Stimulated activated effector memory CD8-positive, alpha-beta T cell treated with anti-CD3 and anti-CD28 coated beads, Interleukin-12 subunit alpha, Interleukin-12 subunit beta, amount 100 ng/mL, for 72 hours (primary cell): ENCODE measurements around the gene CLP1.

ENCODE experiments used
- ATAC-seq: fragments of 150-1000 bp; cut with Tn5 transposase; 2 replicates; pipeline ENCODE4 v1.10.0; 2021
- DNase-seq, 2 donors: peaks; one replicate each; pipeline ENCODE4 v3.0.0; 2021 to 2022; ENCODE audit warnings: low spot score in 2 of 2
- H3K27ac Mint-ChIP-seq: one replicate; pipeline ENCODE4 v1.8.0; 2022; ENCODE audit warnings: mild to moderate bottlenecking, mixed read lengths
- H3K36me3 Mint-ChIP-seq: one replicate; pipeline ENCODE4 v1.8.0; 2022; ENCODE audit warnings: mild to moderate bottlenecking, mixed read lengths
- H3K4me1 Mint-ChIP-seq: one replicate; pipeline ENCODE4 v1.8.0; 2022; ENCODE audit warnings: mixed read lengths
- H3K4me3 Mint-ChIP-seq: one replicate; pipeline ENCODE4 v1.8.0; 2022; ENCODE audit warnings: mild to moderate bottlenecking, mixed read lengths
- H3K9me3 Mint-ChIP-seq: one replicate; pipeline ENCODE4 v1.8.0; 2022; ENCODE audit warnings: mixed read lengths

Gene CLP1

GRCh38 chr11:57637626-57638004, 19.9 kb upstream of the CLP1 start:
- H3K9me3 Mint-ChIP-seq: no peaks in the 10 kb centered on the region
- no peaks in the 10 kb centered on the region for H3K36me3 Mint-ChIP-seq
- ATAC-seq (no peak), DNase-seq (no peak)
- H3K27ac Mint-ChIP-seq: peak overlapping the region; percentile 43
- peaks cover 19% of the 10 kb centered on the region for H3K4me1 Mint-ChIP-seq
- H3K4me3 Mint-ChIP-seq: peak overlapping the region; percentile 79

GRCh38 chr11:57638005-57638781, 19.4 kb upstream of the CLP1 start:
- peaks cover 19% of the 10 kb centered on the region for H3K4me1 Mint-ChIP-seq
- no peaks in the 10 kb centered on the region for H3K9me3 Mint-ChIP-seq
- peak; percentile 39 for ATAC-seq
- H3K27ac Mint-ChIP-seq: peak overlapping the region; percentile 43
- H3K36me3 Mint-ChIP-seq: no peaks in the 10 kb centered on the region
- DNase-seq: no peak
- H3K4me3 Mint-ChIP-seq: peak overlapping the region; percentile 79

GRCh38 chr11:57638811-57639320, 18.7 kb upstream of the CLP1 start:
- H3K9me3 Mint-ChIP-seq: no peaks in the 10 kb centered on the region
- no peak for DNase-seq

GRCh38 chr11:57639321-57640067, 18.1 kb upstream of the CLP1 start:
- Mint-ChIP-seq H3K9me3 (no peaks in the 10 kb centered on the region), H3K4me3 (peak overlapping the region; percentile 79), H3K27ac (peak overlapping the region; percentile 43), H3K4me1 (peaks cover 19% of the 10 kb centered on the region), H3K36me3 (no peaks in the 10 kb centered on the region)
- ATAC-seq: peak; percentile 11
- DNase-seq: no peak

More at GRCh38 chr11:57638811-57639320, 18.7 kb upstream of the CLP1 start:
- Mint-ChIP-seq H3K36me3 (no peaks in the 10 kb centered on the region), H3K4me1 (peaks cover 19% of the 10 kb centered on the region), H3K27ac (peak overlapping the region; percentile 43), H3K4me3 (peak overlapping the region; percentile 79)
- peak; percentile 51 for ATAC-seq

GRCh38 chr11:57640068-57640800, 17.3 kb upstream of the CLP1 start:
- Mint-ChIP-seq H3K4me3 (peak overlapping the region; percentile 79), H3K36me3 (no peaks in the 10 kb centered on the region), H3K4me1 (peaks cover 19% of the 10 kb centered on the region), H3K9me3 (no peaks in the 10 kb centered on the region), H3K27ac (no peak overlapping the region)
- DNase-seq: no peak
- no peak for ATAC-seq

- peaks cover 23% of the 10 kb centered on the region for H3K4me1 Mint-ChIP-seq
- H3K9me3 Mint-ChIP-seq: no peaks in the 10 kb centered on the region
- H3K36me3 Mint-ChIP-seq: no peaks in the 10 kb centered on the region
- DNase-seq (no peak), ATAC-seq (peak; percentile 48)
- no peak overlapping the region for H3K27ac Mint-ChIP-seq
- no peak overlapping the region for H3K4me3 Mint-ChIP-seq
Measured at GRCh38 chr11:57641011-57641807, 16.4 kb upstream of the CLP1 start.

GRCh38 chr11:57643802-57644201, 13.8 kb upstream of the CLP1 start:
- no peak for DNase-seq
- no peak overlapping the region for H3K4me3 Mint-ChIP-seq
- H3K9me3 Mint-ChIP-seq: no peaks in the 10 kb centered on the region
- no peak overlapping the region for H3K27ac Mint-ChIP-seq
- H3K36me3 Mint-ChIP-seq: no peaks in the 10 kb centered on the region
- peaks cover 31% of the 10 kb centered on the region for H3K4me1 Mint-ChIP-seq
- ATAC-seq: no peak

- H3K27ac Mint-ChIP-seq: no peak overlapping the region
- H3K4me1 Mint-ChIP-seq: peaks cover 36% of the 10 kb centered on the region
- no peaks in the 10 kb centered on the region for H3K36me3 Mint-ChIP-seq
- no peak overlapping the region for H3K4me3 Mint-ChIP-seq
- DNase-seq: peak; percentile 83 to 91
- peak; percentile 82 for ATAC-seq
- no peaks in the 10 kb centered on the region for H3K9me3 Mint-ChIP-seq
Measured at GRCh38 chr11:57644748-57645688, 12.5 kb upstream of the CLP1 start.

GRCh38 chr11:57645689-57646085, 11.9 kb upstream of the CLP1 start:
- H3K9me3 Mint-ChIP-seq: no peaks in the 10 kb centered on the region
- peak overlapping the region; percentile 61 for H3K27ac Mint-ChIP-seq
- H3K36me3 Mint-ChIP-seq: no peaks in the 10 kb centered on the region
- DNase-seq (no peak), ATAC-seq (no peak)
- peaks cover 41% of the 10 kb centered on the region for H3K4me1 Mint-ChIP-seq
- no peak overlapping the region for H3K4me3 Mint-ChIP-seq

- ATAC-seq (no peak), DNase-seq (no peak)
- H3K36me3 Mint-ChIP-seq: no peaks in the 10 kb centered on the region
- H3K9me3 Mint-ChIP-seq: no peaks in the 10 kb centered on the region
- peak overlapping the region; percentile 61 for H3K27ac Mint-ChIP-seq
- peaks cover 46% of the 10 kb centered on the region for H3K4me1 Mint-ChIP-seq
- H3K4me3 Mint-ChIP-seq: no peak overlapping the region
Measured at GRCh38 chr11:57646194-57646798, 11.3 kb upstream of the CLP1 start.

- H3K27ac Mint-ChIP-seq: peak overlapping the region; percentile 61
- H3K36me3 Mint-ChIP-seq: no peaks in the 10 kb centered on the region
Measured at GRCh38 chr11:57646799-57647303, 10.7 kb upstream of the CLP1 start.

GRCh38 chr11:57647372-57647771, 10.2 kb upstream of the CLP1 start:
- no peaks in the 10 kb centered on the region for H3K9me3 Mint-ChIP-seq
- H3K36me3 Mint-ChIP-seq: no peaks in the 10 kb centered on the region
- no peak overlapping the region for H3K27ac Mint-ChIP-seq
- H3K4me1 Mint-ChIP-seq: peaks cover 46% of the 10 kb centered on the region
- H3K4me3 Mint-ChIP-seq: no peak overlapping the region
- DNase-seq (no peak), ATAC-seq (no peak)

More at GRCh38 chr11:57646799-57647303, 10.7 kb upstream of the CLP1 start:
- Mint-ChIP-seq H3K9me3 (no peaks in the 10 kb centered on the region), H3K4me1 (peaks cover 46% of the 10 kb centered on the region), H3K4me3 (no peak overlapping the region)
- DNase-seq (no peak), ATAC-seq (no peak)
